Activated T-cell treated with anti-CD3 and anti-CD28 coated beads for 48 hours (primary cell): ENCODE data around the gene INTS15.

Experiments
- DNase-seq: peaks from one replicate; pipeline ENCODE4 v3.0.0-alpha.2; 2020; ENCODE audit warnings: low read depth

Gene INTS15

GRCh38 chr7:6642861-6643640, 53.2 kb downstream of the INTS15 start:
- DNase-seq: no peak

- no peak for DNase-seq
Measured at GRCh38 chr7:6643915-6644625, 54.2 kb downstream of the INTS15 start.

- no peak for DNase-seq
Measured at GRCh38 chr7:6644728-6645127, 54.9 kb downstream of the INTS15 start.

- no peak for DNase-seq
Measured at GRCh38 chr7:6646465-6646864, 56.6 kb downstream of the INTS15 start.

- no peak for DNase-seq
Measured at GRCh38 chr7:6647080-6647479, 57.3 kb downstream of the INTS15 start.

GRCh38 chr7:6647541-6647940, 57.7 kb downstream of the INTS15 start:
- no peak for DNase-seq

- DNase-seq: no peak
Measured at GRCh38 chr7:6648066-6648814, 58.4 kb downstream of the INTS15 start.

- no peak for DNase-seq
Measured at GRCh38 chr7:6648815-6649104, 58.9 kb downstream of the INTS15 start.

- DNase-seq: no peak
Measured at GRCh38 chr7:6649241-6649961, 59.6 kb downstream of the INTS15 start.

GRCh38 chr7:6650086-6650485, 60.3 kb downstream of the INTS15 start:
- no peak for DNase-seq

- no peak for DNase-seq
Measured at GRCh38 chr7:6650521-6651011, 60.7 kb downstream of the INTS15 start.

GRCh38 chr7:6651851-6652445, 62.1 kb downstream of the INTS15 start:
- no peak for DNase-seq

- no peak for DNase-seq
Measured at GRCh38 chr7:6652446-6653011, 62.7 kb downstream of the INTS15 start.

- no peak for DNase-seq
Measured at GRCh38 chr7:6653071-6654003, 63.5 kb downstream of the INTS15 start.

- no peak for DNase-seq
Measured at GRCh38 chr7:6654113-6654841, 64.5 kb downstream of the INTS15 start.

- DNase-seq: no peak
Measured at GRCh38 chr7:6654842-6655610, 65.2 kb downstream of the INTS15 start.

- no peak for DNase-seq
Measured at GRCh38 chr7:6655636-6656385, 66.0 kb downstream of the INTS15 start.

GRCh38 chr7:6656413-6656812, 66.6 kb downstream of the INTS15 start:
- DNase-seq: no peak
